GM12891 (cell line): ENCODE measurements around the gene KCNQ1OT1.

Source experiments
- POLR2A ChIP-seq: IDR thresholded peaks from 2 replicates; pipeline ENCODE4 v1.6.1; 2011; ENCODE audit warnings: low read depth, low read length, control low read depth
- POLR2AphosphoS5 ChIP-seq: IDR thresholded peaks from 2 replicates; pipeline ENCODE4 v1.6.1; 2011; ENCODE audit warnings: low read depth, low read length, control low read depth
- TAF1 ChIP-seq: IDR thresholded peaks from 2 replicates; pipeline ENCODE4 v1.6.1; 2011; ENCODE audit warnings: low read depth, low read length, control low read depth

GRCh38 chr11:2729841-2730240 is 30.0 kb upstream of the KCNQ1OT1 start:
- TF ChIP-seq POLR2A (no peak), POLR2AphosphoS5 (no peak), TAF1 (no peak)
